Measurements from ENCODE around the gene PPP2R5D. TPM values are rescaled to one million over a fixed set of nuclear protein-coding genes. Genes with fewer than 3 reads are reported as not detected.

PPP2R5D gene
- total RNA-seq (2022; extraction: Qiagen RNA extraction), result 23.1 to 26.5 TPM (median 25.1 TPM) in 5 replicates

GRCh38 chr6:42984001-42984923 is at the start of gene PPP2R5D:
Gene PPP2R5D (plus strand): TSS chr6:42984570. CDS start chr6:42984678, 108 bp downstream.

GRCh38 chr6:42960243-42961019 is 23.9 kb upstream of the PPP2R5D start, which contains the start of gene GNMT:
Gene GNMT (plus strand): TSS chr6:42960754. CDS start chr6:42960768, 14 bp downstream.

GRCh38 chr6:42978839-42979522 is 5.4 kb upstream of the PPP2R5D start, which contains the start of gene PEX6:
Gene PEX6 (minus strand): TSS chr6:42979181. CDS start chr6:42979150, 31 bp downstream.

GRCh38 chr6:43013843-43014433 is 29.6 kb downstream of the PPP2R5D start, which contains the start of the genes KLHDC3 and MEA1:
Gene KLHDC3 (plus strand): TSS chr6:43014249. CDS start chr6:43017193, 2,944 bp downstream.
Gene MEA1 (minus strand): TSS chr6:43013946. CDS start chr6:43013813, 133 bp downstream.

GRCh38 chr6:43021270-43022047 is 37.1 kb downstream of the PPP2R5D start, which contains the start of gene RRP36:
Gene RRP36 (plus strand): TSS chr6:43021623. CDS start chr6:43021655, 32 bp downstream.

GRCh38 chr6:43053545-43054205 is 69.3 kb downstream of the PPP2R5D start, which contains the start of gene CUL7:
Gene CUL7 (minus strand): TSS chr6:43053851. CDS start chr6:43052788, 1,063 bp downstream.

GRCh38 chr6:43059168-43060033 is 75.0 kb downstream of the PPP2R5D start, which contains the start of the genes KLC4 and MRPL2:
Gene KLC4 (plus strand): TSS chr6:43059631. CDS start chr6:43061336, 1,705 bp downstream.
Gene MRPL2 (minus strand): TSS chr6:43059434. CDS start chr6:43059381, 53 bp downstream.

Other genes with a start within 250 kb of the PPP2R5D start
- 14.9 to 17.9 TPM (median 16.3 TPM) in 5 replicates for gene TBCC, start 238.5 kb upstream of the PPP2R5D start, total RNA-seq (2022; extraction: Qiagen RNA extraction)
- gene BICRAL, start 202.5 kb upstream of the PPP2R5D start, total RNA-seq (2022; extraction: Qiagen RNA extraction), result 2.4 to 3.1 TPM (median 2.8 TPM) in 5 replicates
- 61.4 to 82.5 TPM (median 64.6 TPM) in 5 replicates for gene RPL7L1, start 105.0 kb upstream of the PPP2R5D start, total RNA-seq (2022; extraction: Qiagen RNA extraction)
- not detected in 5 replicates for gene PTCRA, start 68.5 kb upstream of the PPP2R5D start, total RNA-seq (2022; extraction: Qiagen RNA extraction)
- 35.8 to 45.4 TPM (median 42.7 TPM) in 5 replicates for gene CNPY3, start 55.1 kb upstream of the PPP2R5D start, total RNA-seq (2022; extraction: Qiagen RNA extraction)
- gene GNMT, start 23.8 kb upstream of the PPP2R5D start, total RNA-seq (2022; extraction: Qiagen RNA extraction), result 0.22 to 0.30 TPM in 2 of 5 replicates, not detected in the others
- 5.1 to 9.3 TPM (median 8.6 TPM) in 5 replicates for gene PEX6, start 5.4 kb upstream of the PPP2R5D start, total RNA-seq (2022; extraction: Qiagen RNA extraction)
- gene MEA1, start 29.4 kb downstream of the PPP2R5D start, total RNA-seq (2022; extraction: Qiagen RNA extraction), result 88.1 to 96.0 TPM (median 92.0 TPM) in 5 replicates
- 24.6 to 28.7 TPM (median 26.6 TPM) in 5 replicates for gene KLHDC3, start 29.7 kb downstream of the PPP2R5D start, total RNA-seq (2022; extraction: Qiagen RNA extraction)
- gene RRP36, start 37.1 kb downstream of the PPP2R5D start, total RNA-seq (2022; extraction: Qiagen RNA extraction), result 67.5 to 78.6 TPM (median 72.7 TPM) in 5 replicates
- 6.2 to 9.1 TPM (median 7.2 TPM) in 5 replicates for gene CUL7, start 69.3 kb downstream of the PPP2R5D start, total RNA-seq (2022; extraction: Qiagen RNA extraction)
- 55.1 to 64.6 TPM (median 59.6 TPM) in 5 replicates for gene MRPL2, start 74.9 kb downstream of the PPP2R5D start, total RNA-seq (2022; extraction: Qiagen RNA extraction)
- 5.0 to 7.7 TPM (median 7.0 TPM) in 5 replicates for gene KLC4, start 75.1 kb downstream of the PPP2R5D start, total RNA-seq (2022; extraction: Qiagen RNA extraction)
- 3.9 to 5.8 TPM (median 4.8 TPM) in 5 replicates for gene PTK7, start 91.7 kb downstream of the PPP2R5D start, total RNA-seq (2022; extraction: Qiagen RNA extraction)
- gene SRF, start 186.7 kb downstream of the PPP2R5D start, total RNA-seq (2022; extraction: Qiagen RNA extraction), result 12.3 to 16.9 TPM (median 16.1 TPM) in 5 replicates
- gene CUL9, start 197.6 kb downstream of the PPP2R5D start, total RNA-seq (2022; extraction: Qiagen RNA extraction), result 7.2 to 12.6 TPM (median 7.9 TPM) in 5 replicates
- gene DNPH1, start 244.9 kb downstream of the PPP2R5D start, total RNA-seq (2022; extraction: Qiagen RNA extraction), result 72.7 to 108 TPM (median 97.1 TPM) in 5 replicates